NOMO-1 treated with dmso at 0.1 percent for 144 hours (cell line): ENCODE results near the gene GIGYF1.
A peak's percentile ranks its signal among the peaks of the same experiment; 100 is the strongest.
"Not testable (repeated sequence)": the region's sequence is repeated elsewhere in the genome, so short reads cannot be mapped to it uniquely, and the experiment has no call there.

ENCODE experiments used
- DNase-seq: peaks from one replicate; lab custom pipeline; 2025; ENCODE audit not compliant: unreplicated experiment; lab: John Stamatoyannopoulos, UW

Gene GIGYF1, protein sequence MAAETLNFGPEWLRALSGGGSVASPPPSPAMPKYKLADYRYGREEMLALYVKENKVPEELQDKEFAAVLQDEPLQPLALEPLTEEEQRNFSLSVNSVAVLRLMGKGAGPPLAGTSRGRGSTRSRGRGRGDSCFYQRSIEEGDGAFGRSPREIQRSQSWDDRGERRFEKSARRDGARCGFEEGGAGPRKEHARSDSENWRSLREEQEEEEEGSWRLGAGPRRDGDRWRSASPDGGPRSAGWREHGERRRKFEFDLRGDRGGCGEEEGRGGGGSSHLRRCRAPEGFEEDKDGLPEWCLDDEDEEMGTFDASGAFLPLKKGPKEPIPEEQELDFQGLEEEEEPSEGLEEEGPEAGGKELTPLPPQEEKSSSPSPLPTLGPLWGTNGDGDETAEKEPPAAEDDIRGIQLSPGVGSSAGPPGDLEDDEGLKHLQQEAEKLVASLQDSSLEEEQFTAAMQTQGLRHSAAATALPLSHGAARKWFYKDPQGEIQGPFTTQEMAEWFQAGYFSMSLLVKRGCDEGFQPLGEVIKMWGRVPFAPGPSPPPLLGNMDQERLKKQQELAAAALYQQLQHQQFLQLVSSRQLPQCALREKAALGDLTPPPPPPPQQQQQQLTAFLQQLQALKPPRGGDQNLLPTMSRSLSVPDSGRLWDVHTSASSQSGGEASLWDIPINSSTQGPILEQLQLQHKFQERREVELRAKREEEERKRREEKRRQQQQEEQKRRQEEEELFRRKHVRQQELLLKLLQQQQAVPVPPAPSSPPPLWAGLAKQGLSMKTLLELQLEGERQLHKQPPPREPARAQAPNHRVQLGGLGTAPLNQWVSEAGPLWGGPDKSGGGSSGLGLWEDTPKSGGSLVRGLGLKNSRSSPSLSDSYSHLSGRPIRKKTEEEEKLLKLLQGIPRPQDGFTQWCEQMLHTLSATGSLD (N-terminal part only)

DNA sequence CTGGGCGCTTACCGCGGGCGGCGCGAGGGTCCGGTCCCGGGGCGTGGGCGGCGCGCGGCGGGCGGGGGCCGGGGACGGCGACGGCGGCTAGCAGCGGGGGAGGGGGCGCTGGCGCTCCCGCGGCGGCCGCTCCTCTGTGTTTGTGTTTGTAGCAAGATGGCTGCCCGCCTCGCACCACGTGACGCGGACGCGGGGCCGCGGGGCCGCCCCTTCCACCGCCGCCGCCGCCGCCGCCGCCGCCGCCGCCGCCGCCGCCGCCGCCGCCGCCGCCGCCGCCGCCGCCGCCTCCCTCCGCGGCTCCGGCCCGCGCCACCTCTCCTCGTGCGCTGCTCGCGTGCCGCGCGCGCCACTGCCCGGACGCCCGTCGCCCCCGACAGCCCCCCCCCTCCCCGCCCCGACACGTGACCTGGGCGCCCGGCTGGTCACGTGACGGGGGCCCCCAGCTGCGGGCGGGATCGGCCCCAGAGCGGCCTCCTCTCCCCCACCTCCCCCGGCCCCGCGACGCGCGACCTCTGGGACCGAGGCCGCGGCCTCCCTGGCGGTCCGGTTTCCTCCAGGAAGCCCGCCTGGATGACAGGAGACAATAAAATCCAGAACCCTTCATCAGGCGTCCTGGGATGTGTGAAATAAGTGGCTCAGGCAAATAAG is at the start of gene GIGYF1:
GIGYF1 (minus strand) TSS at position 153 of the 648 bp plus-strand sequence. CDS start 6,012 bp downstream, outside the sequence.
- peak; percentile 55 for DNase-seq

DNA sequence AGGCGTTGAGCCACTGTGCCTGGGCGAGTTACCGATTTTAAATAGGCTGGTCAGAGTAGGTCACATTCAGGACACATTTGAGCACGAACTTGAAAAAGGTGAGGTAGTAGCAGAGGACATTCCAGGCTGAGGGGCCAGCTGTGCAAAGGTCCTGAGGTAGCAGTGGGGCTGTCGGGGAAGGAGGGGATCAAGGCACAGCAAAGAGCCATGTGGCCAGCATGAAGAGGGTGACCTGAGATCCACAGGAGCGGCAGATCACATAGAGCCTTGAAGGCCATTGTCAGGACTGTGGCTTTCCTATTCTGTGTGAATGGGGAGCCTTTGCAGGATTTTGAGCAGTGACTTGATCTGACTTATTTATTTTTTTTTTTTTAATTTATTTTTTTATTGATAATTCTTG is 45.9 kb upstream of the GIGYF1 start:
- DNase-seq = no peak

DNA sequence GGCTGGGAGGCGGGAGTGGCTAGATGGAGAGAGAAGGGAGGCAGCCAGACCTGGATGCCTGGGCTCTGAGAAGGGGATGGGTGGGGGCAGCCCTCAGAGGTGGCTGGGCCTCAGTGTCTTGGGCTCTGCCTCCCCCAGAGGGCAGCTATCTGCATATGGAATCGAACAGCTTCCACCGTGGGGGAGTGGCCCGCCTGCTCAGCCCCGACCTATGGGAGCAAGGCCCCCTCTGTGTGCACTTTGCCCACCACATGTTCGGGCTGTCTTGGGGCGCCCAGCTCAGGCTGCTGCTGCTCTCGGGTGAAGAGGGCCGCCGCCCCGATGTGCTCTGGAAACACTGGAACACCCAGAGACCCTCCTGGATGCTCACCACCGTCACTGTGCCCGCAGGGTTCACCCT is 42.6 kb upstream of the GIGYF1 start:
- DNase-seq = no peak

DNA sequence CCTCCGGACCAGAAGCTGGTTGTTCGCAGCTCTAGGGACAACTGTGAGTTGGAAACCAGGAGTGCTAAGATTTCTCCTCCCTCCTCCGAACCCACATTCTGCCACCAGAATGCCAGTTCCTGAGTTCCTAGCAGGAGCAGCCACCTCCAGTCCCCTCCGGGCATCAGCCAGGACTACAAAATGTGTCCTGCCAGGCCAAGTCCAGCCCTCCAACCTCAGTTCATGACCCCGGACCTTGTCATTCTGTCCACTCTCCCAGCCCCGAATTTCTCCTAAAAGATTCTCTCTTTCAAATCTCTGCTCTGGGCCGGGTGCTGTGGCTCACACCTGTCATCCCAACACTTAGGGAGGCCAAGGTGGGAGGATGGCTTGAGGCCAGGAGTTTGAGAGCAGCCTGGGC is 41.7 kb upstream of the GIGYF1 start:
- DNase-seq = no peak

DNA sequence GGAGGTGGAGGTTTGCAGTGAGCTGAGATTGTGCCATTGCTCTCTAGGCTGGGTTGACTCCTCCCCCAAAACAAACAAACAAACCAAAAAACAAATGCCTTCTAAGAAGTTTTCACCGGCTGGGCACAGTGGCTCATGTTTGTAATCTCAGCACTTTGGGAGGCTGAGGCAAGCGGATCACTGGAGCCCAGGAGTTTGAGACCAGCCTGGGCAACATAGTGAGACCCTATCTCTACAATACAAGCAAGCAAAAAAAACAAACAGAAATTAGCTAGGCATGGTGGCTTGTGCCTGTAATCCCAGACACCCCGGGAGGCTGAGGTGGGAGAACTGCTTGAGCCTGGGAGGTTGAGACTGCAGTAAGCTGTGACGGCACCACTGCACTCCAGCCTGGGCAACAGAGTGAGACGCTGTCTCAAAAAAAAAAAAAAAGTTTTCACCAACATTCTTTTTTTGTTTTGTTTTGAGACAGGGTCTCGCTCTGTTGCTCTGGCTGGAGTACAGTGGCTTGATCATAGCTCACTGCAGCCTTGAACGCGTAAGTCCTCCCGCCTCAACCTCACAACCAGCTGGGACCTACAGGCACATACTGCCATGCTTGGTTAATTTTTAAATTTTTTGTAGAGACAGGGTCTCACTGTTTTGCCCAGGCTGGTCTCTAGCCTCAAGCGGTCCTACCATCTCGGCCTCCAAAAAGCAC is 38.0 kb upstream of the GIGYF1 start:
- DNase-seq = no peak

DNA sequence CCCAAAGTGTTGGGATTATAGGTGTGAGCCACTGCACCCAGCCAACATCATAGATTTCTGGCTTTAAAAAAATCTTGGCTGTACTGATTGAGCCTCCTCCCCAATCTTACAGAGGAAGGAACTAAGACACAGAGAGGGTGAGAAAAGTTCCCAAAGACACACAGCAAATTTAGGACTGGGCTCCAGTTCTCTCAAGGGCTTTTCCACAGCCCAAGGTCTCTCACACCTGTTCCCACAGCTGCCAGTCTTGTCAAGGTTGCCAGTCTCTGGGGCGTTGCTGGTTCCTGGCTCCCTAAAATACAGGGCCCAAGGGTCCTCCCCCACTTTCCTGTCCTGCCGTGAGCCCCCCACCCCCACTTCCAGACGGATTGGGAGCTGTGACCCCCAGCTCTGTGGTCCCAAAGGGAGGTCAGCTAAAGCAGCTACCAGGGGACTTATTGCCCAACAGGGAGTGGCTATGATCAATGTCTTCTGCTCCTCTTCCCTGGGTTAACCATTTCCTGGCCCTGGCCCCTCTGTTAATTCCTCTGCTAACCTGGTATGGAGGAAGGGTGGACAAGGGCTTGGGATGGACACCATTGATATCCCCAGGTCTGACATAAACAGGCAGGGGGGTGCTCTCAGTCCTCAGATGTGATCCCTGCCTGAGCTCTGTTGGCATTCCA is 36.2 kb upstream of the GIGYF1 start:
- no peak for DNase-seq

DNA sequence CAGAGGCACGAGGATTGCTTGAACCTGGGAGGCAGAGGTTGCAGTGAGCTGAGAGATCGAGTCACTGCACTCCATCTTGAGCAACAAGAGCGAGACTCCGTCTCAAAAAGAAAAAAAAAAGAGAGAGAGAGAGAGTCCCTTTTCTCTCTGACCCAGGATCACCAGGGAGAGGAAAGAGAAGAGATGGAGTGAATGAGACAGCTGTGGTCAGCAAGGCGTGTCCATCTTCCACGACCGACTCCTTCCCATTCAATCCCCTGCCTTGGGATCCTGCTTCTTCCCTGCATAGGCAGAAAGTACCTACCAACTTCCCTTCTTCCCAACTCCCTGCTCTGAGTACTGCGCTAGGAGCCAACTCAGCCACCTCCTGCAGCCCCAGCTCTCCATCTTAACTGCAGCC is 34.1 kb upstream of the GIGYF1 start:
- DNase-seq = no peak

DNA sequence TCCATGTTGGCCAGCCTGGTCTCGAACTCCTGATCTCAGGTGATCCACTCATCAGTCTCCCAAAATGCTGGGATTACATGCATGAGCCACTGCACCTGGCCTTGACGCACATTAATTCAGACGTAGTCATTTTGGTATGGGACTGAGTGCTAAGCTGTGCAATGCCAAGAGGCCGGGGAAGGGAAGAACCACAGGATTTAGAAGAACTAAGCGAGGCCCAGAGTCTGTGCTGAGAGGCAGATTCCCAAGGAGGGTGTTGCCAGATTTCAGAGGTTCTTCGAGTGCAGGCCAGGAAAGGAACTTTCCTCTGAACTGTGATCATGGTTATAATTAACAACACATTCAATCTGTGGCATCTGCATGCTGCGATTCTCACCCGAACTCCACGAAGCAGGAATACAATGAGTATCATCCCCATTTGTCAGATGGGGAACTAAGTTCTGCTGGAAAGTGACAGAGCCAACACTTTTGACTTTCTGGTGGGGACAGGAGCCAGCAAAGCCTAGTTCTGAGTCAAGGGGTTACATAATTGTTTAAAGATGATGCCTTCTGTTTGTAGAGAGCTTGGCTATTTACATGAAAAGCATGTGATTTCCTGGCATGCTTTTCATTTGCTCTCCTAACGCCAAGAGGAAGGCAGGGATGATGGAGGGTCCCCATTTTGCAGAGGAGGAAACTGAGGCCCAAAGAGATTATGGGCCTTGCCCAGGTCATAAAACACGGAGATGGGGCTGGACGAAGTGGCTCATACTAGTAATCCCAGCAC is 33.1 kb upstream of the GIGYF1 start:
- DNase-seq = no peak

DNA sequence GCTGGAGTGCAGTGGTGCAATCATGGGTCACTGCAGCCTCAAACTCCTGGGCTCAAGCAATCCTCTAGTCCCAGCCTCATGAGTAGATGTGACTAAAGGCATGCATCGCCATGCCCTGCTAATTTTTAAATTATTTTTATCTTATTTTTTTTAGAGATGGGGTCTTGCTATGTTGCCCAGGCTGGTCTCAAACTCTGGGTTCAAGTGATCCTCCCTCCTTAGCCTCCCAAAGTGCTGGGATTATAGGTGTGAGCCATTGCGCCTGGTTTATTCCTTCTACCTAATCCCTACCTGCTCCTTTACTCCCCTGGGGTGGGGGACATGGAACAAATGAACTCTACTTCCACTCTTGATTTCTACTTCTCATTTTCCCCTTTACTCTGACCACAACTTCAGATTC is 30.3 kb upstream of the GIGYF1 start:
- DNase-seq = not testable (repeated sequence)

DNA sequence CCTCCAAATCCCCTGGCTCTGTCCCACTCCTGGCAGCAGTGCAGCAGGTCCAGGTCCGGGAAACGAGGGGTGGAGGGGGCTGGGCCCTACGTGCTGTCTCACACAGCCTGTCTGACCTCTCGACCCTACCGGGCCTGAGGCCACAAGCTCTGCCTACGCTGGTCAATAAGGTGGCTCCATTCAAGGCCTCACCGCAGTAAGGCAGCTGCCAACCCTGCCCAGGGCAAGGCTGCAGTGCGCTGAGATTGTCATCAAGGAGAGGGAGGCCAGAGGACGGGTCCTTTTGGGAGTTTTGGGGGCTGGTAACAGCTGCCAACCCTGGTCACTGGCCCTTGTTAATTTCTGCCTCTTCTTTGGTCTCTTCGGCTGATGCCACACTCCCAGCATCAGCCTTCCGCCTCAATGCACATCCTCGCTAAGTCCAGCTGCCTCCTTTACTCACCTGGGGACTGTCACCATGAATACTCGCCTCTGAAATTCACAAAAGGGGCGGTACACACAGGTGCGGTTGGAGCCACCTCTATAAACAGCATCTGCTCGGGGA is 29.8 kb upstream of the GIGYF1 start:
- DNase-seq = no peak

DNA sequence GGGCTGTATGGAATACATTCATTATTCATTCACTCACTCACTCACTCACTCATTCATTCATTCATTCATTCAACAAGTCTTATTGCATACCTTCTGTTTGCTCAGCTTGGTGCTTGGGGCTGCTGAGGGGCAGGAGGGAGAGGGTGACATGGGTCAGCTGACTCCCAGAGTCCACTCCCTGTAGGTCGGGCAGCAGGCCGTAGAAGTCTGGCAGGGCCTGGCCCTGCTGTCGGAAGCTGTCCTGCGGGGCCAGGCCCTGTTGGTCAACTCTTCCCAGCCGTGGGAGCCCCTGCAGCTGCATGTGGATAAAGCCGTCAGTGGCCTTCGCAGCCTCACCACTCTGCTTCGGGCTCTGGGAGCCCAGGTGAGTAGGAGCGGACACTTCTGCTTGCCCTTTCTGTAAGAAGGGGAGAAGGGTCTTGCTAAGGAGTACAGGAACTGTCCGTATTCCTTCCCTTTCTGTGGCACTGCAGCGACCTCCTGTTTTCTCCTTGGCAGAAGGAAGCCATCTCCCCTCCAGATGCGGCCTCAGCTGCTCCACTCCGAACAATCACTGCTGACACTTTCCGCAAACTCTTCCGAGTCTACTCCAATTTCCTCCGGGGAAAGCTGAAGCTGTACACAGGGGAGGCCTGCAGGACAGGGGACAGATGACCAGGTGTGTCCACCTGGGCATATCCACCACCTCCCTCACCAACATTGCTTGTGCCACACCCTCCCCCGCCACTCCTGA is 28.6 kb upstream of the GIGYF1 start:
- no peak for DNase-seq

DNA sequence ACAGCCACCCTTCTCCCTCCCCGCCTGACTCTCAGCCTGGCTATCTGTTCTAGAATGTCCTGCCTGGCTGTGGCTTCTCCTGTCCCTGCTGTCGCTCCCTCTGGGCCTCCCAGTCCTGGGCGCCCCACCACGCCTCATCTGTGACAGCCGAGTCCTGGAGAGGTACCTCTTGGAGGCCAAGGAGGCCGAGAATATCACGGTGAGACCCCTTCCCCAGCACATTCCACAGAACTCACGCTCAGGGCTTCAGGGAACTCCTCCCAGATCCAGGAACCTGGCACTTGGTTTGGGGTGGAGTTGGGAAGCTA is 27.4 kb upstream of the GIGYF1 start:
- no peak for DNase-seq

DNA sequence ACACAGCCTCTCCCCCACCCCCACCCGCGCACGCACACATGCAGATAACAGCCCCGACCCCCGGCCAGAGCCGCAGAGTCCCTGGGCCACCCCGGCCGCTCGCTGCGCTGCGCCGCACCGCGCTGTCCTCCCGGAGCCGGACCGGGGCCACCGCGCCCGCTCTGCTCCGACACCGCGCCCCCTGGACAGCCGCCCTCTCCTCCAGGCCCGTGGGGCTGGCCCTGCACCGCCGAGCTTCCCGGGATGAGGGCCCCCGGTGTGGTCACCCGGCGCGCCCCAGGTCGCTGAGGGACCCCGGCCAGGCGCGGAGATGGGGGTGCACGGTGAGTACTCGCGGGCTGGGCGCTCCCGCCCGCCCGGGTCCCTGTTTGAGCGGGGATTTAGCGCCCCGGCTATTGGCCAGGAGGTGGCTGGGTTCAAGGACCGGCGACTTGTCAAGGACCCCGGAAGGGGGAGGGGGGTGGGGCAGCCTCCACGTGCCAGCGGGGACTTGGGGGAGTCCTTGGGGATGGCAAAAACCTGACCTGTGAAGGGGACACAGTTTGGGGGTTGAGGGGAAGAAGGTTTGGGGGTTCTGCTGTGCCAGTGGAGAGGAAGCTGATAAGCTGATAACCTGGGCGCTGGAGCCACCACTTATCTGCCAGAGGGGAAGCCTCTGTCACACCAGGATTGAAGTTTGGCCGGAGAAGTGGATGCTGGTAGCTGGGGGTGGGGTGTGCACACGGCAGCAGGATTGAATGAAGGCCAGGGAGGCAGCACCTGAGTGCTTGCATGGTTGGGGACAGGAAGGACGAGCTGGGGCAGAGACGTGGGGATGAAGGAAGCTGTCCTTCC is 26.8 kb upstream of the GIGYF1 start:
- DNase-seq = no peak

DNA sequence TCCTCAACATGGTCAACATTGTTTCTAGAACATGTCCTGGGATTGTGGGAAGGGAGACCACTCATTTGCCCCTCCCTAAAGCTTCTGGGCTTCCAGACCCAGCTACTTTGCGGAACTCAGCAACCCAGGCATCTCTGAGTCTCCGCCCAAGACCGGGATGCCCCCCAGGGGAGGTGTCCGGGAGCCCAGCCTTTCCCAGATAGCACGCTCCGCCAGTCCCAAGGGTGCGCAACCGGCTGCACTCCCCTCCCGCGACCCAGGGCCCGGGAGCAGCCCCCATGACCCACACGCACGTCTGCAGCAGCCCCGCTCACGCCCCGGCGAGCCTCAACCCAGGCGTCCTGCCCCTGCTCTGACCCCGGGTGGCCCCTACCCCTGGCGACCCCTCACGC is 26.2 kb upstream of the GIGYF1 start, which contains the start of gene EPO:
EPO (plus strand) TSS at position 190 of the 392 bp plus-strand sequence. CDS start 513 bp downstream, outside the sequence.
- DNase-seq = no peak

DNA sequence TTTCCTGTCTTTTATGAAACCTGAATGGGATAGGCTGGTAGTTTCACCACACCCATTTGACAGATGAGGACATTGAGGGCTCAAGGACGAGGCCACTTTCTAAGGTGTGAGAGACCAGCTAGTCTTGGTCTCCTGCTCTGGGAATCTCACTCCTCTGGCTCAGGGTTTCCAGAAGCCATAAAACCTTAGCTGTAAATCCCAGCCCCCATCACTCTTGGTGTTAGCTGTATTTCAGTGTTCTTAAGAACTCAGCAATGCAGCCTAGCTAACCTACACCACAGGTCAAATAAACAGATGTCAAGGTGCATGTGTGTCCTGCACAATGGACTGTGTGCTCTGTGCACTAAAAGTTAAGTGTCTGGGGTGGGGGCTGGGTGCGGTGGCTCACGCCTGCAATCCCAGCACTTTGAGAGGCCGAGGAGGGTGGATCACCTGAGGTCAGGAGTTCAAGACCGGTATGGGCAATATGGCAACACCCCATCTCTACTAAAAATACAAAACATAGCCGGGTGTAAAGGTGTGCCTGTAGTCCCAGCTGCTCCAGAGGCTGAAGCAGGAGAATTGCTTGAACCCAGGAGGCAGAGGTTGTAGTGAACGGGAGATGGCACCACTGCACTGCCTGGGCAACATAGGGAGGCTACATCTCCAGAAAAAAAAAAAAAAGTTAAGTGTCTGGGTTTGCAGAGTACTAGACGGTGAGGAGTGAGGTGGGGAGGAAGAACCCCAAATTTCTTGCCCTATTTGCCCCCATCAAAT is 25.7 kb upstream of the GIGYF1 start:
- DNase-seq = no peak

DNA sequence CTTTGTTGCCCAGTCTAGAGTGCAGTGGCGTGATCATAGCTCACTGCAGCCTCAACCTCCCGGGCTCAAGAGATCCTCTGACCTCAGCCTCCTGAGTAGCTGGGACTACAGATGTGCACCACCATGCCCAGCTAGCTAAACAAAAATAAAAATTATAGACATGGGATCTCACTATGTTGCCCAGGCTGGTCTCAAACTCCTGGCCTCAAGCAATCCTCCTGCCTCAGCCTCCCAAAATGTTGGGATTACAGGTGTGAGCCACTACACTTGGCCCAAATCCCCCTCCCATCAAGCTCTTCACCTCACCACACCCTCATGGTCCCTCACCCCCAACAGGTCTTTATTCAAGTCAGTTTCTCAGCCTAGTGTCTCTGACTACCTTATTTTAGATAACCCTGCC is 23.0 kb upstream of the GIGYF1 start:
- DNase-seq = not testable (repeated sequence)

DNA sequence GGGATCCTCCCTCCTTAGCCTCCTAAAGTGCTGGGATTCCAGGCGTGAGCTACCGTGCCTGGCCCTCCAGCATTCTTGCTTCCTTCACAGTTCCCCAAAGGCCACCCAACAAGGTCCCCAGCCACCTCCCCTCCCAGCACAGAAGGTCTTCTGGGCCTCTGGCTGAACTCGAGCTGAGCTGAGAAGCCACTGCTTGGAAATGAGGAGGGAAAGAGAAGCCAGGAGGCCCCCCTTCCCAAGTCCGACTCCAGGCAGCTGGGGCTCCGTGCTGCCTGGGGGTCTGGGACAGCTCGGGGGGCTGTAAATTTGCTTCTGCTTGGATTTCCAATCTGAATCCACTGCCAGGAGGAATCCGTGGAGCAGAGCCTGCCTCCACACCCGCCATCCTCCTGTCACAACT is 20.7 kb upstream of the GIGYF1 start:
- DNase-seq = no peak
